GM19468 (cell line): ENCODE data around the gene ITGA3.

Source experiments
- ATAC-seq: cut with Tn5 transposase; IDR thresholded peaks from one replicate; pipeline ENCODE4 v1.9.1; 2021; ENCODE audit warnings: mild to moderate bottlenecking, moderate library complexity, moderate number of reproducible peaks; ENCODE audit not compliant: unreplicated experiment; ENCODE audit errors: extremely low read depth

Gene ITGA3

DNA sequence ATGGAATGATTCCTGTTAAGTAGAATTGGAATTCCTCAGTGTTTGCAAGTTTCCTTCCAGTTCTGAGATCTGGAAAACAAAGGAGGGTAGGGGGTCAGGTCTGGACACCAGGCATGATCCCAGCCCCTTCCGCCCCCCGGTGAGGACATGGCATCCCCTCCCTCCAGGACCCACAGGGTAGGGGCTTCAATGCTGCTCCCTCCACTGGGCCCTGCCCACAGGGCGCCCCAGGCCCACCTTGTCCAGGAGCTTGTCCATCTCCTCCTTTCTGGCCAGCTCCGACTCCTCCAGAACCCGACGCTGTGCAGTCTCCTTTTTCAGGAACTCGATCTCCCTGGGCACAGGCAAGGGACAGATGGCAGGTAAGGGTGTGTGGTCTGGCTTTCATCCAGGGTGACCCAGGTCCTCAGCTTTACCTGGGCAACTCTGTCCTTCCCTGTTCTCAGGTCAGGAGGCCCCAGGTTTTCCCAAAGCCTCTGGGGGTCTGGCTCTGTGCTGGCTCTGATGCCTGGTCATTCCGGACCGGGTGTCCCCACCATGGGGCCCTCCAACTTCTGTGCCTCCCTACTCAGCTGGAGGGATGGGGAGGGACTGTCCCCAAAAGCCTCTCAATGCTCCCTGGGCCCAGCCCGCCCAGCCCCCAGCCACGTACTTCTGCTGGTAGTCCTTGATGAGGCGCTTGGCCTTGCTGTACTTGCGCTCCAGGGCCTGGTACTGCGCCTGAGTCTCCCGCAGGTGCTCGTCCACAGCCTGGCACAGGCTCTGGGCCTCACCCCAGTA, 79.6 kb downstream of the ITGA3 start:
- no peak for ATAC-seq

DNA sequence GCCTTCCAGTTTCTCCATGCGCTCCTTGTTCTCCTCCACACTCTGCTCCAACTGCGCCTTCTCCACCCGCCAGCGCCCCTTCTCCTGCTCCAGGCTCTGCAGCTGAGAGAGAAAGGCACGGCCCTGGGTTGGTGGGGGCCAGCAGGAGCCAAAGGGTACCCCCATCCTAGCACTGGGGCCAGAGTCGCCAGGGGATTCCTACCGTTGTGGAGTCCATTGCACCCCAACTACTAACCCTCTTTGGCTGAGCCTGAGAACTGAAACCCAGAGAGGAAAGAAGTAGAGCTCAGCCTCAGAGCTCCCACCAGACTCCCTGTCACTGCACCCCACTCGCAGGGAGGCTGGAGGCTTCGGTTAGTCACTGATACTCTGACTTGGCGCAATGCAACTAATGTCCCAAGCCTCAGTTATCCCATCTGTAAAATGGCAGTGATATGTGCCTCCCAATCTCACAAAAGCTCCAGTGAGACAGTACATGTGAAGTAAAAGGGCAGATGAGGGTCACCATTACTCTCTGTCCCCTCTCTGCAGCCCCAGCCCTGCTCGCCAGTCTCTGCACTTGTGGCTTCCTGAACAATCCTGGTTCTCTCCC, 80.3 kb downstream of the ITGA3 start:
- no peak for ATAC-seq

DNA sequence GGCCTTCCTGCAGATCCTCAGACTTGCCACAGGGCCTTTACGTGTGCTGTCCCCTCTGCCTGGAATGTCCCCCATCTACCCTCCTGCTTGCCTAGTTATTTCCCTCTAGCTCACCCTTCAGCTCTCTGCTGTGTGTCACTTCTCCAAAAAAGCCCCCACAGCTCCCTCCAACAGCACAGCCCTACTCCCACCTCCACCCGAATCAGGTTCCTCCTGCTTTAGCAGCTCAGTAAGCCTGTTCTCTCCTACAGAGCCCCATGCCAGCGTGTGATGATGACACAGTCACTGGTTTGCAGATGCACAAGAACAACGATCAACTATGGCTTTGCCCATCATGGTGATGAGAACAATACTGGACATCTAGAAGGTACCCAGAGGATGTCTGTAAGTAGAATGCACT, 81.1 kb downstream of the ITGA3 start:
- ATAC-seq, result no peak

DNA sequence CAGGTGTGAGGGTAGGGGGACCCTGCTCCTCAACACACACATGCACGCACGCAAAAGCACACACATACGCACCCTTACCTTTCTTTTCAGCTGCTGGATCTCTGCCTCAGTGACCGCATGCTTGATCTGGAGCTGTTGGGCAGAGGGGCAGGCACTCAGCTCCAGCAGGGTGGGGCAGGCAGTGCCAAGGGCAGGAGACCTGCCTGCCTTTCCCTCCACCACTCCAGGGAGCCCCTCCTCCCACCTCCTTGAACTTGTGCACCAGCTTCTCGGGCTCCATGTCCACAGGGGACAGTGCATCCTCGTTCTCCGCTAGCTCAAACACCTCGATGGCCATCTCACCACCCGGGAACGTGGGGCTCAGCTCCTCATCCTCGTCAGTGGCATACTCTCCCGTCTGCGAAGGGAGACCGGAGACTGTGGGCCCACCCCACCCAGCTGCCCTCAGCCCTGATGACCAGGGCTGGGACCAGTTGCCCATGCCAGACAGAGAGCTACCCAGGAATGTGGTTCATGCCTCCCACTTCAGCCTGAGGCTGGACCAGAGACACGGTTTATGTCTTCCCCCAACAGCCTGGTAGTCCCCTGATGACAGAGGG, 83.4 kb downstream of the ITGA3 start:
- no peak for ATAC-seq
